Measurements from ENCODE around the gene TMTC1.

- no peak for TF ChIP-seq POLR2A (IDR thresholded peaks at IDR 0.05; ENCODE audit: low read length)
- no peak for TF ChIP-seq GATA1 (IDR thresholded peaks at IDR 0.05; ENCODE audit: low read depth, low read length)
Measured at GRCh38 chr12:29640589-29641345, 143.0 kb downstream of the TMTC1 start.
